ENCODE data around the gene HDAC7. TPM values are rescaled to one million over a fixed set of nuclear protein-coding genes. Genes with fewer than 3 reads are reported as not detected.

The HDAC7 gene
- total and polyA plus RNA-seq, 2 donors (not counting 1 experiment from before 2014, with no cell fraction given) = 28.1 to 31.6 TPM

- no peak for DNase-seq (ENCODE audit: low read depth in 2 of 2)
- Histone ChIP-seq H3K27ac (ENCODE audit: insufficient read depth, low read length) (no peak overlapping the region), H3K79me2 (ENCODE audit: control insufficient read depth, insufficient read depth, low read length) (peaks cover 87% of the 10 kb centered on the region), H2AFZ (ENCODE audit: low read length) (no peak overlapping the region), H3K9me3 (ENCODE audit: control insufficient read depth, insufficient read depth, low read depth, low read length) (no peaks in the 10 kb centered on the region), H3K4me3 (replicated peaks in 1 of 4; ENCODE audit: control extremely low read depth in 1 of 4, insufficient read depth in 1 of 4, low read depth in 3 of 4, low read length in 4 of 4) (no peak overlapping the region), H3K4me1 (ENCODE audit: control insufficient read depth, extremely low read depth, insufficient read depth, low read length) (peaks cover 17% of the 10 kb centered on the region), H3K4me2 (ENCODE audit: extremely low read depth, insufficient read depth, low read length) (no peak overlapping the region), H3K27me3 (ENCODE audit: control insufficient read depth, insufficient read depth, low read length) (no peaks in the 10 kb centered on the region), H3K9ac (ENCODE audit: insufficient read depth, low read length) (no peak overlapping the region), H3K36me3 (ENCODE audit: control insufficient read depth, insufficient read depth, low read length) (peaks cover 13% of the 10 kb centered on the region), H4K20me1 (ENCODE audit: control insufficient read depth, extremely low read depth, insufficient read depth, low read length) (no peaks in the 10 kb centered on the region)
- TF ChIP-seq CTCF (conservative IDR thresholded peaks at IDR 0.05 in 1 of 2, IDR thresholded peaks at IDR 0.05 in 1 of 2; ENCODE audit: low read depth in 1 of 2, low read length in 2 of 2) = peak; percentile 17 to 33
- no peak for TF ChIP-seq EZH2 (IDR thresholded peaks at IDR 0.05; ENCODE audit: low read length, missing control alignments)
Observed at GRCh38 chr12:47802312-47802711, 17.4 kb downstream of the HDAC7 start.

DNA sequence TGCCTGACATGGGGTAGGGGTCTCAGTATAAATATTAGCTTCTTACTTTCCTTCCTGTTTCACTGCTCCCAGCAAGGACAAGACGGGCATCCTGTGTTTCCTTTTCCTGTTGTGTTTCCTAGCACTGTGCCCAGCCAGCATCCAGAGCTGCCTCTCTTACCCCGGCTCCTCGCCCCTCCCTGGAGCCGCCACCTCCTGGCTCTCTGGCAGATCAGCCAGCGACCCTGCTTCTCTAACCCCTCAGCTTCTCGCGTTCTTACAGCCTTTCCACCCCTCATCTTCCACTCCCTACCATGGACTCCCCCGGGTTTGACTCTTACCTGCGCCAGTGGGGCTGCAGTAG lies 17.8 kb downstream of the HDAC7 start:
- Histone ChIP-seq H3K4me1 (ENCODE audit: control insufficient read depth, extremely low read depth, insufficient read depth, low read length) (peaks cover 17% of the 10 kb centered on the region), H3K27me3 (ENCODE audit: control insufficient read depth, insufficient read depth, low read length) (no peaks in the 10 kb centered on the region), H4K20me1 (ENCODE audit: control insufficient read depth, extremely low read depth, insufficient read depth, low read length) (no peaks in the 10 kb centered on the region), H3K4me3 (replicated peaks in 1 of 4; ENCODE audit: control extremely low read depth in 1 of 4, insufficient read depth in 1 of 4, low read depth in 3 of 4, low read length in 4 of 4) (no peak overlapping the region), H3K9me3 (ENCODE audit: control insufficient read depth, insufficient read depth, low read depth, low read length) (no peaks in the 10 kb centered on the region), H3K4me2 (ENCODE audit: extremely low read depth, insufficient read depth, low read length) (no peak overlapping the region), H3K27ac (ENCODE audit: insufficient read depth, low read length) (no peak overlapping the region), H3K79me2 (ENCODE audit: control insufficient read depth, insufficient read depth, low read length) (peaks cover 83% of the 10 kb centered on the region), H3K9ac (ENCODE audit: insufficient read depth, low read length) (no peak overlapping the region), H3K36me3 (ENCODE audit: control insufficient read depth, insufficient read depth, low read length) (peaks cover 18% of the 10 kb centered on the region), H2AFZ (ENCODE audit: low read length) (no peak overlapping the region)
- no peak for DNase-seq (ENCODE audit: low read depth in 2 of 2)
- TF ChIP-seq EZH2 (IDR thresholded peaks at IDR 0.05; ENCODE audit: low read length, missing control alignments) (no peak), CTCF (conservative IDR thresholded peaks at IDR 0.05 in 1 of 2, IDR thresholded peaks at IDR 0.05 in 1 of 2; ENCODE audit: low read depth in 1 of 2, low read length in 2 of 2) (no peak)

DNA sequence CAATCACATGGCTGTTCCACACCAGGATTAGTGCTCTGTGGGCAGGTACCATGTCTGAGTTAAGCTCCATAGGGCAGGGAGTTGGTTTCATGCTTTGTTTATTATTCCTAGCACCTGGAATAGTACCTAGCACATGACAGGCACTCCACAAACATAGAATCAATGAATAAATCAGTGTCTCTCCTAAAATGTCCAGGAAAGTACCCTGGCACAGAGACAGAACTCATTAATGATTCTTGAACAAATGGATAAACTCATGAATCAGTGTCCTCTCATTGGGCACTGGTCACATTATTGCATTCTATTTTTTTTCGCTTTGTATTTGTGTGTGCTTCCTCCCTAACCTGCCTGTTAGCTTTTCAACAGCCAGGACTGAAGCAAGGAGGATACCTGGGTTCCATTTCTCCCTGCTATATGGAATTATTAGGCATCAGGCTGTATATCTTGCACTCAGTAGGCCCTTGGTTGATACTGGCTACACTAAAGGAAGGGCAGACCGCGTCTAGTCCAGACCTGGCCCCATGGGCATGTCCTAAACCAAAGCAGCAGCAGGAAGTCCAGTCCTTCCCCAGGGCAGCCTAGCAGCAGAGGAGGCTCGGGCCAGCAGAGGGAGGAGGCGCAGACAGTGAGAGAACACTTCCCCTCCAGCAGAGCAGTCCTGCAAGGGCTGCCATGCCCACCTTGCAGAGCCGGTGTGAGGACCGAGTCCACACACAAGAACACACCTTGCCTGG lies 18.4 kb downstream of the HDAC7 start:
- Histone ChIP-seq H2AFZ (ENCODE audit: low read length) (no peak overlapping the region), H3K27ac (ENCODE audit: insufficient read depth, low read length) (no peak overlapping the region), H3K36me3 (ENCODE audit: control insufficient read depth, insufficient read depth, low read length) (peaks cover 20% of the 10 kb centered on the region), H3K4me3 (replicated peaks in 1 of 4; ENCODE audit: control extremely low read depth in 1 of 4, insufficient read depth in 1 of 4, low read depth in 3 of 4, low read length in 4 of 4) (no peak overlapping the region), H3K4me1 (ENCODE audit: control insufficient read depth, extremely low read depth, insufficient read depth, low read length) (peaks cover 17% of the 10 kb centered on the region), H3K4me2 (ENCODE audit: extremely low read depth, insufficient read depth, low read length) (no peak overlapping the region), H4K20me1 (ENCODE audit: control insufficient read depth, extremely low read depth, insufficient read depth, low read length) (no peaks in the 10 kb centered on the region), H3K27me3 (ENCODE audit: control insufficient read depth, insufficient read depth, low read length) (no peaks in the 10 kb centered on the region), H3K9ac (ENCODE audit: insufficient read depth, low read length) (no peak overlapping the region), H3K9me3 (ENCODE audit: control insufficient read depth, insufficient read depth, low read depth, low read length) (no peaks in the 10 kb centered on the region), H3K79me2 (ENCODE audit: control insufficient read depth, insufficient read depth, low read length) (peaks cover 78% of the 10 kb centered on the region)
- DNase-seq (ENCODE audit: low read depth in 2 of 2) = no peak
- peak; percentile 12 to 22 for TF ChIP-seq CTCF (conservative IDR thresholded peaks at IDR 0.05 in 1 of 2, IDR thresholded peaks at IDR 0.05 in 1 of 2; ENCODE audit: low read depth in 1 of 2, low read length in 2 of 2)
- TF ChIP-seq EZH2 (IDR thresholded peaks at IDR 0.05; ENCODE audit: low read length, missing control alignments) = no peak
